NCI-H524 treated with DMSO at 0.1 percent for 48 hours (cell line): Measurements from ENCODE around the gene HCRTR2.

ENCODE experiments used
- DNase-seq: peaks from one replicate; lab custom pipeline; 2025; lab: John Stamatoyannopoulos, UW

Gene HCRTR2

GRCh38 chr6:55327169-55327568 lies 152.9 kb downstream of the HCRTR2 start, which contains the start of gene GFRAL:
TSS of gene GFRAL (plus strand) at chr6:55327469. CDS start at chr6:55327555, 86 bp downstream.
- DNase-seq, result no peak
